GM19438 (cell line): ENCODE results near the gene PMEPA1.

ENCODE experiments used
- ATAC-seq: cut with Tn5 transposase; IDR thresholded peaks from one replicate; pipeline ENCODE4 v1.9.1; 2021; ENCODE audit warnings: low read depth; ENCODE audit not compliant: unreplicated experiment

Gene PMEPA1

GRCh38 chr20:57654998-57655808 lies 54.6 kb downstream of the PMEPA1 start:
- no peak for ATAC-seq

DNA sequence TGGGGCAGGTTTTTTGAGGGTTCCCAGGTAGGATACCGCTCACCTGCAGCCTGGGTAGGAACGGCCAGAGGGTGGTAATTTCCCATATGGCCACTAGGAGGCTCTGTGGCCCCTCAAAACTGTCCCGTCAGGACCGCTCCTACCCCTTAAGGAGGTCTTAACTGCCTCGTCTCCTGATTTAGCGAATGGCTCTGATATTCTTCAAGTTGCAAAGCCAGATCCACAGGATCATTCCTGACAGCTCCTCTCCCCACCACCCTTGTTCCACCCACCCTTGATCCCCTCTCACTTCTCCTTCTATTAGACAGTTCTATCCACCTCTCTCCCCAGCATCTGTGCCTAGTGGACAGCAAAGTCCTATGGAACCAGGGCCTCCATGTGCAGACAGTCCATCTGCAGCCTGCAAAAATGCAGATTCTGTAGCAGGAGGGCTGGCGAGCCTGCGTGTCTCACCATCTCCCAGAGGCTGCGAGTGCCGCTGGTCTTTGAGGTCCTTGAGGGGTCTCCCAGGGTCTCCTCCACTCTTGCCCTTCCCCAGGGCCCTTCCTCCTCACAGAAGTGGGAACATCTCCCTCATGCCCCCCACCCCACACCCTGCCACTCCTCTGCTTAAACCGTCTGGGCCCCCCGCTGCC lies 55.3 kb downstream of the PMEPA1 start:
- ATAC-seq, result no peak

DNA sequence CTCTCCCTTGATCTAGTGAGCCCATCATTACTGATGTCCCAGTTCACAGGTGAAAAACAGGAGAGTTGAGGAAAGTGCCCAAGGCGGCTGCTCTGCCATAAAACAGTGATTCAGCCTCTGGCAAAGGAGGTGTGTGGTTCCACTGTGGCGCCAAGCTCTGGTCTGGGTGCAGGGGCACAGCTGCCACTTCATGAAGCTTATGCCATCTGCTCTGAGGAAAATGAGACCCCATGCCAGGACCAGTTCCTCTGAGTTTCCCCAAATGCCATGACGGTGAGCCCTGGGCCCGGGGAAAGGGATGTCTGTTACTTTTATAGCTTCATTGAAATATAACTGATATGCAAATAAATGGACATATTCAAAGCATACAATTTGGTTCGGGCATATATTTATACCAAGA lies 55.9 kb downstream of the PMEPA1 start:
- no peak for ATAC-seq

DNA sequence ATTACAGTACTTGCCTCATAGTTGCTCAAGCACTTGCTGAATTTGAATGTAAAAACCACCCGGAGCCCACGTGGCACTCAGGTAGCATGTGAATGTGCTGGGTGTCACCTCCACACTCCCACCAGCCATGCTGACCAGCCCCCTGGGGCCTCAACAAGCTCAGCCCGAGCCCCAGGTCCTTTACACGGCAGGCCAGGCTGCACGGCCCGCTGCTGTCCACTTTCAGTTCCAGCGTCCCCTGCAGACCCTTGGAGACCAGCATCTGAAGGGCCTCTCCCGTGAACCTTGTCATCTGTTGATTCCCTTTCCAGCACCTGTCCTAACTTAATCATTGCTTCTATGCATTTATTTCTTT lies 56.3 kb downstream of the PMEPA1 start:
- ATAC-seq, result no peak

GRCh38 chr20:57652606-57653545 lies 56.9 kb downstream of the PMEPA1 start:
- no peak for ATAC-seq

- no peak for ATAC-seq
Observed at GRCh38 chr20:57651881-57652605, 57.8 kb downstream of the PMEPA1 start.

GRCh38 chr20:57650756-57651483 lies 58.9 kb downstream of the PMEPA1 start:
- no peak for ATAC-seq

- ATAC-seq, result no peak
Observed at GRCh38 chr20:57650266-57650665, 59.5 kb downstream of the PMEPA1 start.

DNA sequence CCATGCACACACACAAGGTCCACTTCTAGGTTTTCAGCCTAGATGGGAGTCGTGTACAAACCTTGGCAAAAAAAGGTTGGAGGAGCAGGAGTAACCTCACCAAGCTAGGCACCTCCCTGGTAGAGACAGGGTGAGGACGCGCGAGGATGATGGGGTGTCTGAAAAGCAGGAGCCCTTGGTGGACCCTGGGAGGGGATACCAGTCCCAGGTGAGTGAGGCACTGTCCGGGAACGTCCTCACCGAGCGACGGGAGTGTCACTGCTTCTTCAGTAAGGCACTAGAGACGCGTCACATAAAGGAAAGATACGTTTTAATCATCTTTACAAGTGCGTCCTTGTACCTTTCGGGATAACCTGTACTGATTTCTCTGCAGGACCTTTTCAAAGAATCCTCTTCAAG lies 60.2 kb downstream of the PMEPA1 start:
- no peak for ATAC-seq

GRCh38 chr20:57648878-57649616 lies 60.8 kb downstream of the PMEPA1 start:
- ATAC-seq, result no peak

DNA sequence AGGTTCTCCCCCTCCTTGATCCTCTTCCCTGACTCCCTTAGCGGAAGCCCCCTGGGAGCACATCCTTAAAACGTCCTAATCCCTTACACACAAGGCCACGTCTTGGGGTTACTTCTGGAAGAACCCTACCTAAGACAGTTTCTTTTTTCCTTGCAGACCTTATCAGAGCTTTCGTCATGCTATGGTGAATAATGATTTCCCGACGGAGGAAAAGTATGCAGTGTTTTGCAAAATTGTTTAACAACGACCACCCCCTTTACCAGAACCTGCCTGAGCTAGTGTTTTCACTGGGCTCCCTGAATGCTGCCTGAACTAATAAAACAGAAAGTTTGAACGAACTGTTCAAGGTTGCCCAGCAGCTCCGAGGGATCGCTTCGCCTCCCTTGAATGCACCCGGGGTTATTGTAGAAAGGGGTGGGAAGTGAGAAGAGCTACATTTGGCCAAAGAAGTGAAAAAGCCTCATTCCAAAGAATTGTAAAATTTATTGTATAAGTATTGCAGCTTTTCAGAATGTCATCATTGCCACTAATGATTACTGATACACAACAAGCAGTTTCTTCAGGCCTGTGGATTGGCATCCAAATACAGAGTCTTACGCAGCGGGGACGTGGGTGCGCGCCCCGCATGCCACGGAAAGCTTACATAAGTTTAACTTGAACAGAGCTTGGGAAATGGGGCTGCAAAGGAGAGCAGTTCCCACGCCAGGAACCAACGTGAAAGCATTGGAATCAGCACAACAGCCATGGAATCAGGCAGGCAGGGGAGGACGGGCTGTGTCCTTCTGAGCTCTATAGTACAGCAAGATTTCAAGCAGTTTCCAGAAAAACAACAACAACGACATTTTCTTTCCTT lies 61.7 kb downstream of the PMEPA1 start:
- ATAC-seq, result no peak

GRCh38 chr20:57647006-57647932 lies 62.5 kb downstream of the PMEPA1 start:
- no peak for ATAC-seq

GRCh38 chr20:57638895-57639236 lies 70.9 kb downstream of the PMEPA1 start:
- ATAC-seq, result no peak

DNA sequence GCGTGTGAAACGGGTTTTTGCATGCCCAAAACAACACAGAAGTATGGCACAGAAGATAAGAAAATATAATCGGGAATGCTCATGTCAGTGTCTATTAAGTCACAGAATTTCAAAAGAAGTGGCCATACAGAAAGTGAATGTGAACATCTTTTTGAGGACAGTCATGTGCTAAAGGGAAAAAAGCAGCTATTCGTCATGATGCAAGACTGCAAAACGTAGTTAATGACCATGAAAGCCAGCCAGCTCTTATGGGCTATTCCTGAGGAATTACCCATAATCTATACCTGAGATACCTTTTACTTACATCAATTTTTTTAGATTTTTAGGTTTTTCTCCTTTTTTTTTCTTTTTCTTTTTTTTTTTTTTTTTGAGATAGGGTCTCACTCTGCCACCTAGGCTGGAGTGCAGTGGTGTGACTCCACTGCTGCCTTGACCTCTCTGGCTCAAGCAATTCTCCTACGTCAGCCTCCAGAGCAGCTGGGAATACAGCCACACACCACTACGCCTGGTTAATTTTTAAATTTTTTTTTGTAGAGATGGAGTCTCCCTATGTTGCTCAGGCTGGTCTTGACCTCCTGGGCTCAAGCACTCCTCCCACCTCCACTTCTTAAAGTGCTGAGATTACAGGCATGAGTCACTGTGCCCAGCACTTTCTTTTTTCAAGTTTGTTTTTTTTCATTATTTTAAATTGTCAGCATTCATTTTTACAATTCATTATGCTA lies 71.5 kb downstream of the PMEPA1 start:
- no peak for ATAC-seq

DNA sequence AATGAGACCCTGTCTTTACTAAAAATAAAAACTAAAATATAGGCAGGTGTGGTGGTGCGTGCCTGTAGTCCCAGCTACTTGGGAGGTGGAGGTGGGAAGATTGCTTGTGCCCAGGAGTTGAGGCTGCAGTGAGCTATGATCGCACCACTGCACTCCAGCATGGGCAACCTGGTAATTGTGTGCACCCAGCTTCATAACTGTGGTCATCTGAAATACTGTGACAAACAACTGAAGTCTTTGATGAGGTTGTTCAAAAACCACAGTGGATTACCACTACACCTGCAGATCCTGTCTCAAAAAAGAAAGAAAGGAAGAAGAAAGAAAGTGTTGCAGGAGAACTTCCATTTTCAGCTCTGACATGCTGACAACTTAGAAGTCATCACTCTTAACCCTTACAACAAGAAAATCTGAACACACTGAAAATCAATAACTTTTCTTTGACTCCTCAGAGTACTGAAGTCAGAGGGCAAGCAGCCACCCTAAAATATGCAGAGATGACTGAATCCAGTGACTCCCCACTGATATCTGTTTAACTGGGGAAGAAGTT lies 75.8 kb downstream of the PMEPA1 start:
- no peak for ATAC-seq

DNA sequence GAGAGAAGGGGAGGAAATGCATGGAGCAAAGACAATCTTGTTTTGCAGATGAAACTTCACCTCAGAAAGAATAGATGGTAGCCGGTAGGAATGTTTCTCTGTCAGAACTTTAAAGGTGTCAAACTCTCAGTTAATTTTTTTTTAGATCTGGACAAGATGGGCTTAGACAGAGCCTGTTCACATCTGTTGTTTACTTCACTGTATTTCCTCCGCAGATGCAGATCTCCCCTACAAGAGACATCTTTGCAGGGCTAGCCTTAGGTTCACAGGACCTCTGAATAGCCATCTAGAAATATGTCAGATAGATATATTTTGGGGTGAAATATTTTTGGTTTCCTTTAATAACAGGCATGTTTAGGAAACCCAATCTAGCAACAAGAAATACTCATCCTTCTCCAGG lies 77.5 kb downstream of the PMEPA1 start:
- no peak for ATAC-seq
